Glutamatergic neuron (in vitro differentiated cells): ENCODE data around the gene ECHDC3. TPM values are rescaled to one million over a fixed set of nuclear protein-coding genes. Genes with fewer than 3 reads are reported as not detected.
A peak's percentile ranks its signal among the peaks of the same experiment; 100 is the strongest.

Experiments
- DNase-seq: peaks from one replicate; pipeline ENCODE4 v3.0.0; 2022
- H3K27ac Mint-ChIP-seq: one replicate; pipeline ENCODE4 v1.8.0; 2020; ENCODE audit warnings: mild to moderate bottlenecking, mixed read lengths, inconsistent platforms; ENCODE audit not compliant: unreplicated experiment
- H3K27me3 Mint-ChIP-seq: one replicate; pipeline ENCODE4 v1.8.0; 2020; ENCODE audit warnings: mild to moderate bottlenecking, moderate library complexity, mixed read lengths, inconsistent platforms; ENCODE audit not compliant: unreplicated experiment
- H3K36me3 Mint-ChIP-seq: one replicate; pipeline ENCODE4 v1.8.0; 2020; ENCODE audit warnings: mild to moderate bottlenecking, mixed read lengths, inconsistent platforms; ENCODE audit not compliant: unreplicated experiment
- H3K4me1 Mint-ChIP-seq: one replicate; pipeline ENCODE4 v1.8.0; 2020; ENCODE audit warnings: mild to moderate bottlenecking, low read depth, mixed read lengths, inconsistent platforms; ENCODE audit not compliant: unreplicated experiment
- H3K4me3 Mint-ChIP-seq: one replicate; pipeline ENCODE4 v1.8.0; 2020; ENCODE audit warnings: mild to moderate bottlenecking, mixed read lengths, inconsistent platforms; ENCODE audit not compliant: unreplicated experiment
- H3K9me3 Mint-ChIP-seq: one replicate; pipeline ENCODE4 v1.8.0; 2020; ENCODE audit warnings: mild to moderate bottlenecking, moderate library complexity, mixed read lengths, inconsistent platforms; ENCODE audit not compliant: unreplicated experiment
- CTCF ChIP-seq: fragments of 200-600 bp; sonication (generic); IDR thresholded peaks from one replicate; pipeline ENCODE4 v1.5.0; 2021; ENCODE audit not compliant: partially characterized antibody, unreplicated experiment
- long read RNA-seq: library from polyadenylated mRNA; unstranded; transcript quantifications from one replicate; pipeline ENCODE4 v2.0.0, GENCODE V29; 2020; ENCODE audit not compliant: unreplicated experiment
- total RNA-seq: library from RNA; stranded (reverse); fragmentation: NEBNext Ultra II Directional; extraction: Animal tissue kit (Norgen Biotek cat#: 25700); gene quantifications from one replicate; pipeline ENCODE4 v1.2.1, GENCODE V29; 2021; ENCODE audit not compliant: unreplicated experiment

Gene ECHDC3
- 11.8 TPM for total RNA-seq
- long read RNA-seq, transcript ECHDC3-201 (5 exons, 1,649 nt), result major isoform, 9 of 14 reads
- long read RNA-seq, partial matches to known transcripts, result 1 of 14 reads
- long read RNA-seq, other reads (novel, unspliced or antisense), result 4 of 14 reads

GRCh38 chr10:11742009-11742778, at the start of gene ECHDC3:
TSS of gene ECHDC3 (plus strand) at chr10:11742382. CDS start at chr10:11742577, 195 bp downstream.
- peaks cover 16% of the 10 kb centered on the region for H3K36me3 Mint-ChIP-seq
- no peak for TF ChIP-seq CTCF
- peaks cover 10% of the 10 kb centered on the region for H3K27me3 Mint-ChIP-seq
- no peak within 1 kb of the TSS for H3K27ac Mint-ChIP-seq
- peak; percentile 58 for DNase-seq
- H3K4me3 Mint-ChIP-seq, result peak within 1 kb of the TSS; percentile 75
- H3K9me3 Mint-ChIP-seq, result peaks cover 6% of the 10 kb centered on the region
- peaks cover 6% of the 10 kb centered on the region for H3K4me1 Mint-ChIP-seq

GRCh38 chr10:11693376-11693775, 48.8 kb upstream of the ECHDC3 start:
- Mint-ChIP-seq H3K4me3 (no peak overlapping the region), H3K9me3 (peaks cover 2% of the 10 kb centered on the region), H3K27me3 (peaks cover 8% of the 10 kb centered on the region), H3K4me1 (no peaks in the 10 kb centered on the region), H3K36me3 (peaks cover 4% of the 10 kb centered on the region), H3K27ac (no peak overlapping the region)
- TF ChIP-seq CTCF, result no peak
- DNase-seq, result no peak

DNA sequence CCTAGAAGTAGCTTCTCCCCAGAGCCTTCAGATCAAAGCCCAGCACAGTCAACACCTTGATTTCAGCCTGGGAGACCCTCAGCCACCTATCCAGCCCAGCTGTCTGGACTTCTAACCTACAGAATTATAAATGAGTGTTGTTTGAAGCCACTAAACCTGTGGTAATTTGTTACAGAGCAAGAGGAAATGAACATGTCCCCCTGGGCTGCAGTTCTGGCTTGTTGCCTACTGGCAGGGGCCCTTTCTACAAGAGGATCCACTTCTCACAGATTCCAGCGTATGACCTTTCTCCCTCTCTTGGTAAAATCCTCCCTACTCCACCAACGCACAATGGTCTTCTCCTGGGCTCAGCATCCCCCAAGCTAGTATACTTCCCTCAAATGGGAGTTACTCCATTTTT, 46.4 kb upstream of the ECHDC3 start:
- DNase-seq, result no peak
- no peak overlapping the region for H3K4me3 Mint-ChIP-seq
- TF ChIP-seq CTCF, result no peak
- H3K36me3 Mint-ChIP-seq, result peaks cover 4% of the 10 kb centered on the region
- H3K4me1 Mint-ChIP-seq, result no peaks in the 10 kb centered on the region
- H3K27ac Mint-ChIP-seq, result no peak overlapping the region
- H3K9me3 Mint-ChIP-seq, result peaks cover 2% of the 10 kb centered on the region
- peaks cover 2% of the 10 kb centered on the region for H3K27me3 Mint-ChIP-seq

GRCh38 chr10:11697718-11698527, 44.3 kb upstream of the ECHDC3 start:
- peaks cover 2% of the 10 kb centered on the region for H3K27me3 Mint-ChIP-seq
- H3K27ac Mint-ChIP-seq, result no peak overlapping the region
- no peak overlapping the region for H3K4me3 Mint-ChIP-seq
- no peak for TF ChIP-seq CTCF
- H3K36me3 Mint-ChIP-seq, result peaks cover 4% of the 10 kb centered on the region
- no peak for DNase-seq
- H3K9me3 Mint-ChIP-seq, result peaks cover 2% of the 10 kb centered on the region
- peaks cover 2% of the 10 kb centered on the region for H3K4me1 Mint-ChIP-seq
